Measurements from ENCODE around the gene FBXL17.

DNA sequence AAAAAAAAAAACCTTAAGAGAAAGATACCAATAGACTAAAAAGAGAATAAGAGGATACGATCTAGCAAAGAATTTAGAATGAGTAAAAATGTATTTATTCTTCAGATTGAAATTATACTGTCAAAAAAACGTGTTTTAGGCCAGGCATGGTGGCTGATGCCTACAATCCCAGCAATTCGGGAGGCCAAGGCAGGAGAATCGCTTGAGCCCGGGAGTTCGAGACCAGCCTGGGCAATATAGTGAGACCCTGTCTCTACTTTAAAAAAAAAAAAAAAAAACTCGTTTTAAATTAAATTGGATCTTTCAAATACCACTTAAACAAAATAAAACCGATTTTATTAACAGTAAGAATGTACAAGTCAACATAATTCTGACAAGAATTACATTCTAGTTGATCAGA, 41.8 kb downstream of the FBXL17 start:
- TF ChIP-seq, protein P1, sequence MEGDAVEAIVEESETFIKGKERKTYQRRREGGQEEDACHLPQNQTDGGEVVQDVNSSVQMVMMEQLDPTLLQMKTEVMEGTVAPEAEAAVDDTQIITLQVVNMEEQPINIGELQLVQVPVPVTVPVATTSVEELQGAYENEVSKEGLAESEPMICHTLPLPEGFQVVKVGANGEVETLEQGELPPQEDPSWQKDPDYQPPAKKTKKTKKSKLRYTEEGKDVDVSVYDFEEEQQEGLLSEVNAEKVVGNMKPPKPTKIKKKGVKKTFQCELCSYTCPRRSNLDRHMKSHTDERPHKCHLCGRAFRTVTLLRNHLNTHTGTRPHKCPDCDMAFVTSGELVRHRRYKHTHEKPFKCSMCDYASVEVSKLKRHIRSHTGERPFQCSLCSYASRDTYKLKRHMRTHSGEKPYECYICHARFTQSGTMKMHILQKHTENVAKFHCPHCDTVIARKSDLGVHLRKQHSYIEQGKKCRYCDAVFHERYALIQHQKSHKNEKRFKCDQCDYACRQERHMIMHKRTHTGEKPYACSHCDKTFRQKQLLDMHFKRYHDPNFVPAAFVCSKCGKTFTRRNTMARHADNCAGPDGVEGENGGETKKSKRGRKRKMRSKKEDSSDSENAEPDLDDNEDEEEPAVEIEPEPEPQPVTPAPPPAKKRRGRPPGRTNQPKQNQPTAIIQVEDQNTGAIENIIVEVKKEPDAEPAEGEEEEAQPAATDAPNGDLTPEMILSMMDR (IDR thresholded peaks at IDR 0.05; ENCODE audit: insufficient read depth, low read length, poor library complexity, severe bottlenecking) = no peak
- no peak for TF ChIP-seq EZH2phosphoT487 (conservative IDR thresholded peaks at IDR 0.05; ENCODE audit: low read length)

All from SU-DHL-6 (cell line).